Activated naive CD4-positive, alpha-beta T cell treated with anti-CD3 and anti-CD28 coated beads, Interleukin-2, amount 50 U/mL, for 24 hours (primary cell): ENCODE data around the gene CHST5.
"Not testable (repeated sequence)": the region's sequence is repeated elsewhere in the genome, so short reads cannot be mapped to it uniquely, and the experiment has no call there.

Experiments used
- H3K27ac Mint-ChIP-seq: one replicate; pipeline ENCODE4 v1.8.0; 2021; ENCODE audit warnings: mild to moderate bottlenecking, mixed read lengths
- H3K27me3 Mint-ChIP-seq: one replicate; pipeline ENCODE4 v1.8.0; 2021; ENCODE audit warnings: mixed read lengths
- H3K36me3 Mint-ChIP-seq: one replicate; pipeline ENCODE4 v1.8.0; 2021; ENCODE audit warnings: mixed read lengths
- H3K4me1 Mint-ChIP-seq: one replicate; pipeline ENCODE4 v1.8.0; 2021; ENCODE audit warnings: mixed read lengths
- H3K4me3 Mint-ChIP-seq: one replicate; pipeline ENCODE4 v1.8.0; 2021; ENCODE audit warnings: mild to moderate bottlenecking, mixed read lengths
- H3K9me3 Mint-ChIP-seq: one replicate; pipeline ENCODE4 v1.8.0; 2021; ENCODE audit warnings: mixed read lengths

CHST5 gene

GRCh38 chr16:75498605-75499322, 37.1 kb downstream of the CHST5 start:
- not testable (repeated sequence) for H3K4me1 Mint-ChIP-seq
- peaks cover 12% of the 10 kb centered on the region for H3K27me3 Mint-ChIP-seq

GRCh38 chr16:75497558-75497957, 38.4 kb downstream of the CHST5 start:
- no peak overlapping the region for H3K4me3 Mint-ChIP-seq
- H3K27ac Mint-ChIP-seq = no peak overlapping the region
- H3K4me1 Mint-ChIP-seq = peaks cover 8% of the 10 kb centered on the region
- H3K36me3 Mint-ChIP-seq = peaks cover 2% of the 10 kb centered on the region
- peaks cover 20% of the 10 kb centered on the region for H3K27me3 Mint-ChIP-seq
- H3K9me3 Mint-ChIP-seq = no peaks in the 10 kb centered on the region

More at GRCh38 chr16:75498605-75499322, 37.1 kb downstream of the CHST5 start:
- not testable (repeated sequence) for H3K9me3 Mint-ChIP-seq, H3K36me3 Mint-ChIP-seq, H3K27ac Mint-ChIP-seq, H3K4me3 Mint-ChIP-seq

- Mint-ChIP-seq H3K27ac (no peak within 1 kb of the TSS), H3K9me3 (no peaks in the 10 kb centered on the region), H3K4me3 (peak within 1 kb of the TSS; percentile 68), H3K27me3 (peaks cover 20% of the 10 kb centered on the region), H3K36me3 (peaks cover 2% of the 10 kb centered on the region), H3K4me1 (peaks cover 8% of the 10 kb centered on the region)
These were observed 40.7 kb downstream of the CHST5 start, which contains the start of gene CHST6 for GRCh38 chr16:75495076-75495674. CHST6 (minus strand) TSS chr16:75495441; CDS start chr16:75479828, 15,613 bp downstream.

GRCh38 chr16:75494661-75495075, 41.2 kb downstream of the CHST5 start:
- no peaks in the 10 kb centered on the region for H3K9me3 Mint-ChIP-seq
- H3K27me3 Mint-ChIP-seq = peaks cover 20% of the 10 kb centered on the region
- H3K27ac Mint-ChIP-seq = no peak overlapping the region
- H3K36me3 Mint-ChIP-seq = peaks cover 2% of the 10 kb centered on the region
- H3K4me3 Mint-ChIP-seq = peak overlapping the region; percentile 68
- H3K4me1 Mint-ChIP-seq = peaks cover 8% of the 10 kb centered on the region

- Mint-ChIP-seq H3K4me3 (peak overlapping the region; percentile 68), H3K4me1 (peaks cover 8% of the 10 kb centered on the region), H3K36me3 (peaks cover 2% of the 10 kb centered on the region), H3K27ac (no peak overlapping the region), H3K9me3 (no peaks in the 10 kb centered on the region), H3K27me3 (peaks cover 20% of the 10 kb centered on the region)
These were observed 41.7 kb downstream of the CHST5 start for GRCh38 chr16:75494184-75494583.

- H3K4me1 Mint-ChIP-seq = peaks cover 8% of the 10 kb centered on the region
- no peak overlapping the region for H3K27ac Mint-ChIP-seq
- H3K27me3 Mint-ChIP-seq = peaks cover 16% of the 10 kb centered on the region
- peaks cover 2% of the 10 kb centered on the region for H3K36me3 Mint-ChIP-seq
- no peaks in the 10 kb centered on the region for H3K9me3 Mint-ChIP-seq
- H3K4me3 Mint-ChIP-seq = no peak overlapping the region
These were observed 44.0 kb downstream of the CHST5 start for GRCh38 chr16:75491876-75492275.

- Mint-ChIP-seq H3K27me3 (peaks cover 10% of the 10 kb centered on the region), H3K4me1 (no peaks in the 10 kb centered on the region), H3K4me3 (no peak overlapping the region), H3K9me3 (no peaks in the 10 kb centered on the region), H3K36me3 (no peaks in the 10 kb centered on the region), H3K27ac (no peak overlapping the region)
These were observed 47.6 kb downstream of the CHST5 start for GRCh38 chr16:75488322-75488721.

- H3K27ac Mint-ChIP-seq = no peak overlapping the region
- H3K4me3 Mint-ChIP-seq = no peak overlapping the region
- H3K27me3 Mint-ChIP-seq = peaks cover 5% of the 10 kb centered on the region
- H3K36me3 Mint-ChIP-seq = no peaks in the 10 kb centered on the region
- no peaks in the 10 kb centered on the region for H3K9me3 Mint-ChIP-seq
- H3K4me1 Mint-ChIP-seq = no peaks in the 10 kb centered on the region
These were observed 49.1 kb downstream of the CHST5 start for GRCh38 chr16:75486676-75487313.

GRCh38 chr16:75486014-75486675, 49.8 kb downstream of the CHST5 start:
- Mint-ChIP-seq H3K36me3 (no peaks in the 10 kb centered on the region), H3K27ac (no peak overlapping the region), H3K27me3 (peaks cover 5% of the 10 kb centered on the region), H3K9me3 (no peaks in the 10 kb centered on the region), H3K4me3 (no peak overlapping the region), H3K4me1 (no peaks in the 10 kb centered on the region)

- no peaks in the 10 kb centered on the region for H3K4me1 Mint-ChIP-seq
- H3K9me3 Mint-ChIP-seq = no peaks in the 10 kb centered on the region
- H3K27ac Mint-ChIP-seq = no peak overlapping the region
- no peak overlapping the region for H3K4me3 Mint-ChIP-seq
- H3K36me3 Mint-ChIP-seq = no peaks in the 10 kb centered on the region
- H3K27me3 Mint-ChIP-seq = peaks cover 5% of the 10 kb centered on the region
These were observed 50.5 kb downstream of the CHST5 start for GRCh38 chr16:75485230-75486013.

GRCh38 chr16:75483222-75483621, 52.7 kb downstream of the CHST5 start:
- H3K4me1 Mint-ChIP-seq = no peaks in the 10 kb centered on the region

GRCh38 chr16:75482434-75483205, 53.3 kb downstream of the CHST5 start:
- H3K4me3 Mint-ChIP-seq = no peak overlapping the region
- no peaks in the 10 kb centered on the region for H3K4me1 Mint-ChIP-seq
- H3K9me3 Mint-ChIP-seq = no peaks in the 10 kb centered on the region
- H3K36me3 Mint-ChIP-seq = no peaks in the 10 kb centered on the region
- no peak overlapping the region for H3K27ac Mint-ChIP-seq
- peaks cover 5% of the 10 kb centered on the region for H3K27me3 Mint-ChIP-seq

More at GRCh38 chr16:75483222-75483621, 52.7 kb downstream of the CHST5 start:
- Mint-ChIP-seq H3K36me3 (no peaks in the 10 kb centered on the region), H3K27me3 (peaks cover 5% of the 10 kb centered on the region), H3K9me3 (no peaks in the 10 kb centered on the region), H3K27ac (no peak overlapping the region), H3K4me3 (no peak overlapping the region)

- H3K4me1 Mint-ChIP-seq = no peaks in the 10 kb centered on the region
- H3K36me3 Mint-ChIP-seq = no peaks in the 10 kb centered on the region
- no peak overlapping the region for H3K27ac Mint-ChIP-seq
- H3K9me3 Mint-ChIP-seq = no peaks in the 10 kb centered on the region
- no peak overlapping the region for H3K4me3 Mint-ChIP-seq
- H3K27me3 Mint-ChIP-seq = peaks cover 3% of the 10 kb centered on the region
These were observed 54.4 kb downstream of the CHST5 start for GRCh38 chr16:75481475-75481874.

GRCh38 chr16:75479421-75479990, 56.4 kb downstream of the CHST5 start:
- no peak overlapping the region for H3K4me3 Mint-ChIP-seq
- no peaks in the 10 kb centered on the region for H3K36me3 Mint-ChIP-seq
- no peaks in the 10 kb centered on the region for H3K9me3 Mint-ChIP-seq
- no peaks in the 10 kb centered on the region for H3K27me3 Mint-ChIP-seq
- H3K4me1 Mint-ChIP-seq = no peaks in the 10 kb centered on the region
- H3K27ac Mint-ChIP-seq = no peak overlapping the region
